Activated CD4-positive, alpha-beta memory T cell treated with anti-CD3 and anti-CD28 coated beads, Interleukin-2, amount 10 ng/mL, durations not matched to agents 7 days and 5 days (primary cell): ENCODE data around the gene ZNF415. TPM values are rescaled to one million over a fixed set of nuclear protein-coding genes. Genes with fewer than 3 reads are reported as not detected.
"Not testable (repeated sequence)": the region's sequence is repeated elsewhere in the genome, so short reads cannot be mapped to it uniquely, and the experiment has no call there.

Experiments
- CTCF ChIA-PET: fragments of 350-600 bp; sonication (Branson Sonifier 250); formaldehyde crosslinking; loops from one replicate; lab custom pipeline; 2021; ENCODE audit warnings: antibody characterized with exemption, inconsistent platforms; lab: Charles Lee
- POLR2A ChIA-PET: fragments of 350-600 bp; sonication (Branson Sonifier 250); formaldehyde crosslinking; loops from one replicate; lab custom pipeline; 2021; ENCODE audit warnings: antibody characterized with exemption; lab: Charles Lee
- DNase-seq: peaks from one replicate; pipeline ENCODE4 v3.0.0-alpha.2; 2020
- H3K27ac Mint-ChIP-seq: one replicate; pipeline ENCODE4 v1.8.0; 2021; ENCODE audit warnings: mild to moderate bottlenecking, mixed read lengths
- H3K27me3 Mint-ChIP-seq: one replicate; pipeline ENCODE4 v1.8.0; 2021; ENCODE audit warnings: mixed read lengths
- H3K36me3 Mint-ChIP-seq: one replicate; pipeline ENCODE4 v1.8.0; 2021; ENCODE audit warnings: low read depth, mixed read lengths
- H3K4me1 Mint-ChIP-seq: one replicate; pipeline ENCODE4 v1.8.0; 2021; ENCODE audit warnings: mixed read lengths
- H3K4me3 Mint-ChIP-seq: one replicate; pipeline ENCODE4 v1.8.0; 2021; ENCODE audit warnings: mild to moderate bottlenecking, mixed read lengths
- H3K9me3 Mint-ChIP-seq: one replicate; pipeline ENCODE4 v1.8.0; 2021; ENCODE audit warnings: mixed read lengths
- total RNA-seq, 2 experiments: library from RNA; stranded (reverse); gene quantifications; one replicate each; pipeline ENCODE4 v1.2.3, GENCODE V29; 2021

ZNF415 gene
- total RNA-seq, 2 experiments from 2014 or later, result 0.13 to 0.33 TPM

- peaks cover 43% of the 10 kb centered on the region for H3K9me3 Mint-ChIP-seq
- CTCF ChIA-PET, POLR2A ChIA-PET, H3K27me3 Mint-ChIP-seq, H3K27ac Mint-ChIP-seq, H3K4me3 Mint-ChIP-seq, DNase-seq: not testable (repeated sequence)
- peaks cover 82% of the 10 kb centered on the region for H3K36me3 Mint-ChIP-seq
- H3K4me1 Mint-ChIP-seq, result peaks cover 14% of the 10 kb centered on the region
Observed at GRCh38 chr19:53096982-53097690, 35.6 kb downstream of the ZNF415 start.

GRCh38 chr19:53096579-53096978 is 36.1 kb downstream of the ZNF415 start:
- Mint-ChIP-seq H3K36me3 (peaks cover 81% of the 10 kb centered on the region), H3K9me3 (peaks cover 40% of the 10 kb centered on the region)
- H3K4me1 Mint-ChIP-seq, H3K27me3 Mint-ChIP-seq, H3K27ac Mint-ChIP-seq, POLR2A ChIA-PET, CTCF ChIA-PET, H3K4me3 Mint-ChIP-seq, DNase-seq: not testable (repeated sequence)

GRCh38 chr19:53094754-53095575 is 37.7 kb downstream of the ZNF415 start:
- POLR2A ChIA-PET, result no interaction called here
- no peak overlapping the region for H3K27ac Mint-ChIP-seq

GRCh38 chr19:53092723-53093122 is 40.0 kb downstream of the ZNF415 start:
- Mint-ChIP-seq H3K9me3 (peaks cover 30% of the 10 kb centered on the region), H3K27ac (no peak overlapping the region), H3K4me1 (no peaks in the 10 kb centered on the region), H3K4me3 (no peak overlapping the region), H3K27me3 (no peaks in the 10 kb centered on the region), H3K36me3 (peaks cover 85% of the 10 kb centered on the region)
- no peak for DNase-seq
- POLR2A ChIA-PET, result no interaction called here
- CTCF ChIA-PET, result no interaction called here

More at GRCh38 chr19:53094754-53095575, 37.7 kb downstream of the ZNF415 start:
- peaks cover 87% of the 10 kb centered on the region for H3K36me3 Mint-ChIP-seq
- DNase-seq, result no peak
- no peak overlapping the region for H3K4me3 Mint-ChIP-seq
- peaks cover 37% of the 10 kb centered on the region for H3K9me3 Mint-ChIP-seq
- CTCF ChIA-PET, result no interaction called here
- no peaks in the 10 kb centered on the region for H3K27me3 Mint-ChIP-seq
- peaks cover 5% of the 10 kb centered on the region for H3K4me1 Mint-ChIP-seq

GRCh38 chr19:53091413-53092254 is 41.1 kb downstream of the ZNF415 start:
- H3K27ac Mint-ChIP-seq, result no peak overlapping the region
- ChIA-PET POLR2A (no interaction called here), CTCF (no interaction called here)
- no peaks in the 10 kb centered on the region for H3K27me3 Mint-ChIP-seq
- H3K36me3 Mint-ChIP-seq, result peaks cover 86% of the 10 kb centered on the region
- H3K9me3 Mint-ChIP-seq, result peaks cover 30% of the 10 kb centered on the region
- H3K4me1 Mint-ChIP-seq, result no peaks in the 10 kb centered on the region
- no peak for DNase-seq
- no peak overlapping the region for H3K4me3 Mint-ChIP-seq

- no peak overlapping the region for H3K4me3 Mint-ChIP-seq
- DNase-seq, result no peak
- ChIA-PET CTCF (interaction anchor here (0.5 kb wide), 1 partner anchor 17 kb away, joined by 3 read pairs; no protein-coding TSS in a partner anchor), POLR2A (no interaction called here)
- no peak overlapping the region for H3K27ac Mint-ChIP-seq
- H3K27me3 Mint-ChIP-seq, result no peaks in the 10 kb centered on the region
- peaks cover 44% of the 10 kb centered on the region for H3K9me3 Mint-ChIP-seq
- no peaks in the 10 kb centered on the region for H3K4me1 Mint-ChIP-seq
- peaks cover 91% of the 10 kb centered on the region for H3K36me3 Mint-ChIP-seq
Observed at GRCh38 chr19:53088091-53088490, 44.6 kb downstream of the ZNF415 start.

GRCh38 chr19:53086949-53087348 is 45.8 kb downstream of the ZNF415 start:
- Mint-ChIP-seq H3K27ac (no peak overlapping the region), H3K4me1 (no peaks in the 10 kb centered on the region), H3K4me3 (no peak overlapping the region), H3K36me3 (peaks cover 94% of the 10 kb centered on the region), H3K9me3 (peaks cover 45% of the 10 kb centered on the region), H3K27me3 (no peaks in the 10 kb centered on the region)
- DNase-seq, result no peak
- CTCF ChIA-PET, result interaction anchor here (1.1 kb wide), 1 partner anchor 93 kb away, joined by 3 read pairs; no protein-coding TSS in a partner anchor
- POLR2A ChIA-PET, result no interaction called here

- ChIA-PET POLR2A (no interaction called here), CTCF (no interaction called here)
- Mint-ChIP-seq H3K27me3 (no peaks in the 10 kb centered on the region), H3K36me3 (peaks cover 95% of the 10 kb centered on the region), H3K4me3 (no peak overlapping the region), H3K9me3 (peaks cover 60% of the 10 kb centered on the region), H3K4me1 (no peaks in the 10 kb centered on the region), H3K27ac (no peak overlapping the region)
- DNase-seq, result no peak
Observed at GRCh38 chr19:53085496-53085895, 47.2 kb downstream of the ZNF415 start.

- Mint-ChIP-seq H3K36me3 (peaks cover 96% of the 10 kb centered on the region), H3K4me1 (no peaks in the 10 kb centered on the region), H3K9me3 (peaks cover 70% of the 10 kb centered on the region), H3K27ac (no peak overlapping the region), H3K27me3 (no peaks in the 10 kb centered on the region), H3K4me3 (no peak overlapping the region)
- POLR2A ChIA-PET, result no interaction called here
- CTCF ChIA-PET, result no interaction called here
- DNase-seq, result no peak
Observed at GRCh38 chr19:53082929-53083328, 49.8 kb downstream of the ZNF415 start.

GRCh38 chr19:53079313-53079924 is 53.3 kb downstream of the ZNF415 start:
- Mint-ChIP-seq H3K27me3 (no peaks in the 10 kb centered on the region), H3K36me3 (peaks cover 99% of the 10 kb centered on the region), H3K9me3 (peaks cover 66% of the 10 kb centered on the region), H3K27ac (no peak overlapping the region), H3K4me3 (no peak overlapping the region), H3K4me1 (no peaks in the 10 kb centered on the region)
- ChIA-PET POLR2A (no interaction called here), CTCF (no interaction called here)
- no peak for DNase-seq

- no peak for DNase-seq
- Mint-ChIP-seq H3K9me3 (peaks cover 65% of the 10 kb centered on the region), H3K36me3 (peaks cover 98% of the 10 kb centered on the region), H3K4me3 (no peak overlapping the region), H3K4me1 (no peaks in the 10 kb centered on the region), H3K27ac (no peak overlapping the region), H3K27me3 (no peaks in the 10 kb centered on the region)
- ChIA-PET POLR2A (interaction anchor here (1.2 kb wide), 1 partner anchor 23 kb away, joined by 4 read pairs; no protein-coding TSS in a partner anchor), CTCF (no interaction called here)
Observed at GRCh38 chr19:53078668-53079067, 54.0 kb downstream of the ZNF415 start.

- H3K9me3 Mint-ChIP-seq, result peaks cover 63% of the 10 kb centered on the region
- H3K4me1 Mint-ChIP-seq, result no peaks in the 10 kb centered on the region
Observed at GRCh38 chr19:53076984-53077383, 55.7 kb downstream of the ZNF415 start.

More at GRCh38 chr19:53076984-53077383, 55.7 kb downstream of the ZNF415 start:
- no peak for DNase-seq
- ChIA-PET POLR2A (no interaction called here), CTCF (no interaction called here)
- Mint-ChIP-seq H3K4me3 (no peak overlapping the region), H3K36me3 (peaks cover 97% of the 10 kb centered on the region), H3K27me3 (no peaks in the 10 kb centered on the region), H3K27ac (no peak overlapping the region)
